Right lung (tissue), 5 donors: ENCODE results near the gene HELZ2. TPM values are rescaled to one million over a fixed set of nuclear protein-coding genes. Genes with fewer than 3 reads are reported as not detected.
"Not testable (repeated sequence)": the region's sequence is repeated elsewhere in the genome, so short reads cannot be mapped to it uniquely, and the experiment has no call there.

Experiments
- DNase-seq, 2 donors: peaks; one replicate each; pipeline ENCODE4 v3.0.0-alpha.2; 2013
- polyA plus RNA-seq, 5 donors: library from polyadenylated mRNA; unstranded; fragments of 120-200 nt; gene quantifications; one replicate each; pipeline versions ENCODE4 v1.2.1 to v1.2.3, GENCODE V29; 2013; ENCODE audit warnings: inconsistent platforms in 1 of 5, low replicate concordance in 1 of 5; ENCODE audit not compliant: insufficient read length in 5 of 5, insufficient read depth in 1 of 5

HELZ2 gene
- polyA plus RNA-seq, 5 donors, result 12.2 to 20.9 (median 14.4) TPM

DNA sequence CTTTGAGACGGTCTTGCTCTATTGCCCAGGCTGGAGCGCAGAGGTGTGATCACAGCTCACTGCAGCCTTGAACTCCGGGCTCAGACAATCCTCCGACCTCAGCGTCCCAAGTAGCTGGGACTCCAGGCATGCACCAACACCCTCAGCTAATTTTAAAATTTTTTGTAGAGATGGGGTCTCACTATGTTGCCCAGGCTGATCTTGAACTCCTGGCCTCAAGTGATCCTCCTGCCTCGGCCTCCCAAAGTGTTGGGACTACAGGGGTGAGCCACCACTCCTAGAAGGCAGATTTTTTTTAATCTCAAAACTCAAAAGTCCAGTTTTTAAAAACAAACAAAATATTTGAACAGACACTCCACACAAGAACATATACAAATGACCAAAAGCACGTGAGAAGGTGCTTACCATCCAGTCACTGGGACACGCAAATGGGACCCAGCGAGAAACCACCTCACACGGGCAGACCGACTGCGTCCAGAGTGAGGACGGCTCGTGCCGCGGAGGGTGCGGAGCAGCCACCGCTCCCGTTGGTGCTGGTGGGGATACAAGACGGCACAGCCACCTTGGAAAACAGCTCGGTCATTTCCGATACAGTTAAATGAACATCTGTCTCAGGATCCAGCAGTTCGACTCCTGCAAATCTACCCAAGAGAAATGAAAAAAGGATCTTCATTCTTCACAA, 8.5 kb upstream of the HELZ2 start:
- no peak for DNase-seq

DNA sequence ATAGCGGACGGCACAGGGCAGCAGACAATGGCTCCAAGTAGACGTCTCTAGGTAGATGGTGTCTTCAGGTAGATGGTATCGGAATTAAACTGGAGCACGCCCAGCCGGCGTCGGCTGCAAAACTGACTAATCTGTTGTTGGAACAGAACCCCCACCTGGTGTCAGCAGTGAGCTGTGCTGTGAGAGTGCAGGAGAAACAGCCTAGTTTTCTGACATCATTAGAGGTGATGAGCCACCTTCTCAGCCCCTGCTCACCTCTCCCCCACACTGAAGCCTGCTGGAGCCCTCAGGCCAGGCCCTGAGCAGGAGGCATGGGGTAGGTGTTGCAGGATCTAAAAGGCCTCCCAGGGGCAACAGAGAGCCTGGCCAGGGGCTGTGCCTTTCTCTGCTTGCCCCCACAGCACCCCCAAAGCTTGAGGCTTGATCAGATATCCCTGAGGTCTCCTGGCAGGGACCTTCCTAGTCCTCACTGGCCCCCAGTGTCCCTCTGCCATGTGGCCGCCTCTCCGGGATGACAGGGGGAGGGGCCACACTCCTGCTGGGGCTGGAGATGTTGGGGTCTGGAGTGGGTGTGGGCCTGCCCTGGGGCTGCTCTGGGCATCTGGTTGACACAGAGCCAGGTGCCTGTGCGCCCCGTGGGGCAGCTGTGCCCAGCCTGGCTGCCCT, 6.9 kb upstream of the HELZ2 start:
- no peak for DNase-seq

DNA sequence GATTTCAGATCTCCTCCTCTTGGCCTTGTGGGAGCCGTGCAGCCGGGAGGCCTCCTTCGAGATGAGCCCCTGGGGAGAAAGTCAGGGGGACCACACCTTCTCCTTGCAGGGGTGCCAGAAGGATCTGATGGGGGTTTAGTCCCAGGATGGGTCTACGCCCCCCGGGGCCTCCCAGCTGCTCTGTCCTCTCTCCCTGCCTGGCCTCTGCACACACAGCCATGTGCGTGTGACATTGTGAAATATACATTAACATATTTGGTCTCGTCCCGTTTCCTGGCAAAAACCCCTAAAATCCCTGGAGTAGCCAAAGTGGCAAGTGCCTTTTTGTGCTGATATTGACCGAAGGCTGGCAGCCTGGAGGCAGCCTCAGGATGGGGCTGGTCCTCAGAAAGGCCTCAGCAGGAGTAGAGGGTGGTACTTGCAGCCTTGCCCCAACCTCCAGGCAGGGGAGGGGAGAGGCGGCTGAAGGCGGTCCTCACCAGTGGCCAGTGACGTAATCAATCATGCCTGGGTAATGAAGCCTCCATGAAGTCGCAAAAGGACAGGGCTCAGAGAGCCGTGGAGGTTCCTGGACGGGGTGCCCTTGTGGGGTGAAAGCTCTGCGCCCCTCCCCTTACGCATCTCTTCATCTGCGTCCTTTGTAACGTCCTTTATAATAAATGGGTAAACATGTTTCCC, 5.1 kb upstream of the HELZ2 start:
- DNase-seq, result no peak

DNA sequence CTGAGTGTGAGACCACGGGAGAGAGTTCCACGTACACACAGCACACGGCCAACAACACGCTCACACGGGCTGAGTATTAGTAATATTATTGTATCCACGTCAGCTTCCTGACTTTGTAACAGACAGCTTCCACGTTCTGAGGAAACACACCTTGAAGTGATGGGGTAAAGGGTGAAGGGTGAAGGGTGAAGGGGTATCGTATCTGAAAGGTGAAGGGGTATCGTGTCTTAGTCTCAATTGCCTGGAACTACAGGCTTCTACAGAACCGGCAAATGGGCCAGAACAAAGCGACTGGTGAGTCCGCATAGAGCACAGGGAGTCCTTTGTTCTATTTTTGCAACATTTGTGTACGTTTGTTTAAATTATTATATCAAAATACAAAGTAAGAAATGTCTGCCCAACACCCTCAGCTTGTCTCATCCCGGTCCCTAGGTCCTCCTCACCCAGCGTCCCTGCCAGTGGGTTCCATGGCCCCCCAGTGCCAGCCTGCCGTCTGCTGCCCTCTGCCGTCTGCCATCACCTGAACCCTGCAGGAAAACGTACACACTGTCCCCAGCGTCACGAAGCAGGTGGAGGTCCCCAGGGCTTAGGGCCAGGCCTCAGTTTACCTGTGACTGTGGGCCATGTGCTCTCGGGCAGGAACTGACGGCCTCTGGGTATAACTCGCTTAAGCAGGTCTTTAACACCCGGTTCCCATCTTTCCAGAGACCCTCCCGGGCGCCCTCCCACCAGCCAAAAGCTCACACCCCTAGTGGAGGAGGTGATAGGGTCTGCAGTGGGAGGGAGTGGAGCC, 4.4 kb upstream of the HELZ2 start:
- DNase-seq, result no peak

DNA sequence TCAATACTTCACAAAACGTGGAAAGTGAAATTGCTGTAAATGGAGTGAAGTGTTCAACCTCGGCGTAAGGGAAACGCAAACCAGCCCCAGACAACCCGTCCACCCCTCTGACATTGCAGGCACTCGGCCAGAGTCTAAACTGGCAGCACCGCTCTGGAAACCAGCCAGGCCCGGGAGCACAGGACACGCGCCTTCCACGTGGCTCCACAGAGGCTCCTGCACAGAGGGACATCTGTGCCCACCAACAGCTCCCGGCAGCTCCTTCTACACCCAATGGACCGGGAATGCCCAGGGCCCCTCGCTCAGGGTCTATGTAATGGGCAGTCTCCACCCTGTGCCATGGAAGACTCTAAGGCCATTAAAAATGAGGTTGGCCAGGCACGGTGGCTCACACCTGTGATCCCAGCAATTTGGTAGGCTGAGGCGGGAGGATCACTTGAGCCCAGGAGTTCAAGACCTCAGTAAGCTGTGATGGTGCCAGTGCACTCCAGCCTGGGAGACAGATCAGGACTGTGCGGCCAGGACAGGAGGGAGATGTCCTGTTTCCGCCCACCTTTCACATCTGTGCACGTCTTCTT, 3.4 kb upstream of the HELZ2 start:
- no peak for DNase-seq

DNA sequence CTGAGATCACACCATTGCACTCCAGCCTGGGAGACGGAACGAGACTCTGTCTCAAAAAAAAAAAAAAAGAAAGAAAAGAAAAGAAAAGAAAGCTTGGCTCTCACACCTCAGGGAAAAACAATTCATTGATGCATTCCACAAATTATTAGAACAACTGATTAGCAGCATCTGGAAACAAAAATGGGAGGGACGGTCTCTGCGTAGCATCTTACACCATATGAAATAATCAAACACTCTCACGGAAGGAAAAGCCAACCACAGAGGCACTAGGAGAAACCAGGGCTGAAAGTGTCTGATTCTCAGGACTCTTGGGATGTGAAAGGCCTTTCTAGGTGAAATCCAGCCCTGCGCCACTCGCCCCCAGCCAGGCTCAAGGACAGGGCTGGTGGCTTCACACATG, 2.3 kb upstream of the HELZ2 start:
- DNase-seq, result no peak

DNA sequence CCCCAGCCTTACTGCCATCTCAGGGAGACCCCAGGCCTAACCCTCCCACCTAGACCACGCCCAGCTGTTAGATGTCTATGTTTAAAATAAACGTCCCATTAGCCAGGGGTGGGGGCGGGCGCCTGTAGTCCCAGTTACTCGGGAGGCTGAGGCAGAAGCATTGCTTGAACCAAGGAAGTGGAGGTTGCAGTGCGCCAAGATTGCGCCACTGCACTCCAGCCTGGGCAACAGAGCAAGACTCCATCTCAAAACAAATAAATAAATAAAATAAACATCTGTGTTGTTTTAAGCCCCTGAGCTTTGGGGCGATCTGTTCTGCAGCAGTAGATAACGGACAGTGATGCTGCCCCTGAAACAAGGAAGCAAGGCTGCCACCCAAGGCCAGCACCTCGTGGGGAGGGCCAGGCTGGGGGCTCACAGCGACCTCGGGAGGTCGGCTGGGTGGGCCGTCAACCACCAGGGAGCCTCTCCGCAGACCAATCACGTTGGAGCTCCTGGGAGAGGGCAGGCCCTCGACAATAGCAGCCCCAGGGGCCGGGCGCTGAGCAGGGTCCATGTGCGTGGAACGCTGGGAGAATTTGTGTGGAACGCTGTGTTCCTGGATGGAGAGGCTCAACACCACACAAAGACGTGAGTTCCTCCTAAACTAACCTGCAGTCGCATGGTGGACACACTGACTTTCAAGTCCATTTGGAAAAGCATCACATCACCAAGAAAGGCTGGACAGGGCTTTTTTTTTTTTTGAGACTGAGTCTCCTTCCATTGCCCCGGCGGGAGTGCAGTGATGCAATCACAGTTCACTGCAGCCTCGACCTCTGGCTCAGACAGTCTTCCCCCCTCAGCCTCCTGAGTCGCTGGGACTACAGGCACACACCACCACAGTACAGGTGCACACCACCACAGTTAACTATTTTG, 1.0 kb upstream of the HELZ2 start:
- DNase-seq, result no peak

DNA sequence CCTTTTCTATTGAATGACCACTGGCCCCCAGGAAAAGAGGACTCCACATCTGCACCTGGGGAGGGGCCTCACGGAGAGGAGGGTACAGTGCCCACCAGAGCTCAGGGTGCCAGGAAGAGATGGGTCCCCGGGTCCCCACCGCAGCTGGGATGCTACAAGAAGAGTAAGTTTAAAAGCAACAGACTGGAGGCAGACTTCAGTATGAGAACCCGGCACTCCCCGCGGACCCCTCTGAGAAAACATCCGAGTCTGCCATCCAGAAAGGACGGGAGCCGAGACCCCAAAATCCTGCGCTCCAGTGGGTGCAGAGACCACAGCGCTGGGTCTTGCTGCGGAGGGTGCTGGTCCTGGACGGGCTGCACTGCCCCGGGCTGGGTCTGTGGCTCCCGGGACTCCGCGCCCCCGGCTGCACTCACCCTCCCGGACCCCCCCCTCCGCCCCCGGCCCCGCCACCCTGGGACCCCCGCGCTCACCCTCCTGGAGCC, 350 bp downstream of the HELZ2 start:
- DNase-seq, result no peak

DNA sequence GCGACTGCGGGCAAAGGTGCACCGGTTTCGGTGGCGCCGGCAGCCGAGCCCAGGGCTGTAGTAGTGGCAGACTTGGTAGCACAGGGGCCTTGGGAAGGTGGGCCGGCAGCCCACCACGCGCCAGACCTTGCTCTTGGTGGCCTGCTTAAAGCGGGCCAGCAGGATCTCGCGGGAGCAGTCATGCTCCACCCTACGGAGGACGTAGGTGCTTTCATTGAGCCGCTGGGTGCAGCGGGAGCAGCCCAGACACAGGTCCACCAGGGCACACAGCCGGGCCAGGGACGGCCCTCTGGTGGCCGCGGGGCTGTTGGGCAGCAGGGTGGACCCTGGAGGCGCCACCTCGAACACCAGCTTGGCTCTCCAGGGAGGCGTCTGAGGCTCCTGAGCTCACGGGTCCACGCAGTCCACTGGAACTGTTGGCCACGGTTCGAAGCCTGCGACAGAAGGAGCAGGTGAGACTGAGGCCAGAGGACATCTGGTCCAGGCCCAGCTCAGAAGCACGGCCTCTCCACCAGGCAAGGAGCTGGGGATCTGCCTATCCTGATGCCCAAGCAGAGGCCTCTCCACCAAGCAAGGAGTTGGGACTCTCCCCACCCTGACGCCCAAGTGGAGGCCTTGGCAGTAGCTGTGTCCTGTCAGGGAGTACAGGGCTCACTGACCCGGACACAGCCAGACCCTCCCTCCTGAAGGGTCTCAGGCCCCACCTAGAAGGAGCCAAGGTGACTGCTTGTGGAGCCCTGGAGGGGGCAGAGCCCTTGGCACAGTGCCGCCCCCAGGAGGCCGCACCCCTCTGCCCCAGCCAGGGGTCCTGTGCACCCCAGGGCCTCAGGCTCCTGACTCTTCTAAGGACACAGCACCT, 1.0 kb downstream of the HELZ2 start:
- DNase-seq, result no peak

DNA sequence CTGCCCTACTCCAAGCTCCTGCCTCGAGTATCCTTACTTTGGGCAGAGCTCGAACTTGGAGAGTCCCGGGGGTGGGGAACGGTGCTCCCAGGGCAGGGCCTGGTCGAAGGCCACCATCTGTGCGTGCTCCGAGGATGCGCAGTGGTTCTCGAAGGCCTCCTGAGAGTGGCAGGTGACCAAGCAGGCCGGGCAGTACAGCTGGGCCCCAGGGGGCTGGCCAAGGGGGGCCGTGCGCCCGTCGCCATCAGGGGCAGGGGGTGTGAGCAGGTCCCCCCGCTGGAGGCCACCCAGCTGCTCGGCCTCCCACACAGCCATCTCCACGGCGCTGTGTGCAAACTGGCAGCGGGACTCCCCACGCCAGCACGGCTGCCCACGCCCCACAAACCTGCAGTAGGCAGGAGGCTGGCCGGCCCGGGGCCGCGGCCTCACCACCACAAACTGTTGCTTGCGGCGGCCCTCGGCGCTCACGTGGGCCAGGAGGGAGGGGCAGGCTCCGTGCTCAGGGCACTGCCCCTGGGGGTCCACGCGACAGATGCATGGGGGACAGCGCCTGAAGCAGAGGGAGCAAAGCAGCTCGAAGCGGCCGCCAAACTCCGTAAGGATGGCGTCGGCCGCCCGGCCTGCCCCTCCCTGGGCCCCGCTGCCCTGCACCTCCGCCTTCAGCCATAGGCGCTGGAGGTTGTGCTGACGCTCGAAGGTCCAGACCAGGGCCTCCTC, 1.8 kb downstream of the HELZ2 start:
- DNase-seq, result no peak

DNA sequence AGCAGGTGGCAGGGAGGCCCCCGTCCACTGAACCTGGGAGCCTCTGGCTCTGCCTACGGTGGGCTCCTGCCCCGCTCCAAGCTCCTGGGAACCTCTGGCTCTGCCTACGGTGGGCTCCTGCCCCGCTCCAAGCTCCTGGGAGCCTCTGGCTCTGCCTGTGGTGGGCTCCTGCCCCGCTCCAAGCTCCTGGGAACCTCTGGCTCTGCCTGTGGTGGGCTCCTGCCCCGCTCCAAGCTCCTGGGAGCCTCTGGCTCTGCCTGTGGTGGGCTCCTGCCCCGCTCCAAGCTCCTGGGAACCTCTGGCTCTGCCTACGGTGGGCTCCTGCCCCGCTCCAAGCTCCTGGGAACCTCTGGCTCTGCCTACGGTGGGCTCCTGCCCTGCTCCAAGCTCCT, 3.0 kb downstream of the HELZ2 start:
- not testable (repeated sequence) for DNase-seq

DNA sequence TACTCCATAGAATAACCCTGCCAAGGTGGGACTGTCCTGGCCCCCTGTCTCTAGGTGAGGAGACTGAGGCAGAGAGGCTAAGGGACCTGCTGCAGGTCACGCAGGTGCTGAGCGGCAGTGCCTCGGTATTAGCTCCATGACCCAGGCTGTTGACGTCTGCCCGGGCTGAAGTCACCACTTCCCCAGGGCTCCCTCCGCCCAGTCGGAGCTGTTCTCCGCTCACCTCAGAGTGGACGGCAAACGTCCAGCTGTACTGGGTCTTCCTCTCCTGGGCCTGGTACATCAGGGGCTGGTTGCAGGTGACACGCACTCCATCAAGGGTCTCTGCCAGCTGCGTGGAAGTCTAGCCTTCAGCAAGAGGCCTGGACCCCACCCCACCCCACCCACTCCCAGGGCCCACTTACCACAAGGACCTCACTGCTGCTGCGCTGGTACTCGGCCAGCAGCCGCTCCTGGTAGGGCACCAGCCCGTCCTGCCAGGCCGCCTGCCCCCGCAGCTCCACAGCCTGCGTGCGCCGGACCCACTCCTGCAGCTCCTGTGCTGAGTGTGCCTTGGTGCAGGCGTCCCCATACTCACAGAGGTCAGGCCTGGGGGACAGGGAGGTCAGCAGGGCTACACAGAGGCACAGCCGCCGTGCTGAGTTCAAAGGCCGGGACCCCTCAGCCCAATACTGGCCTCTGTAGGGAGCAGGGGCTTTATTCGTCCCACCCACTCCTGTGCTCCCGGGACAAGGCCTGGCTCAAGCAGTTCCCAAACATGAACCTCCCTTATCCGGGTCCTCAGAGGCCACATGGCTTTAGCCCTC, 3.6 kb downstream of the HELZ2 start:
- DNase-seq, result no peak

DNA sequence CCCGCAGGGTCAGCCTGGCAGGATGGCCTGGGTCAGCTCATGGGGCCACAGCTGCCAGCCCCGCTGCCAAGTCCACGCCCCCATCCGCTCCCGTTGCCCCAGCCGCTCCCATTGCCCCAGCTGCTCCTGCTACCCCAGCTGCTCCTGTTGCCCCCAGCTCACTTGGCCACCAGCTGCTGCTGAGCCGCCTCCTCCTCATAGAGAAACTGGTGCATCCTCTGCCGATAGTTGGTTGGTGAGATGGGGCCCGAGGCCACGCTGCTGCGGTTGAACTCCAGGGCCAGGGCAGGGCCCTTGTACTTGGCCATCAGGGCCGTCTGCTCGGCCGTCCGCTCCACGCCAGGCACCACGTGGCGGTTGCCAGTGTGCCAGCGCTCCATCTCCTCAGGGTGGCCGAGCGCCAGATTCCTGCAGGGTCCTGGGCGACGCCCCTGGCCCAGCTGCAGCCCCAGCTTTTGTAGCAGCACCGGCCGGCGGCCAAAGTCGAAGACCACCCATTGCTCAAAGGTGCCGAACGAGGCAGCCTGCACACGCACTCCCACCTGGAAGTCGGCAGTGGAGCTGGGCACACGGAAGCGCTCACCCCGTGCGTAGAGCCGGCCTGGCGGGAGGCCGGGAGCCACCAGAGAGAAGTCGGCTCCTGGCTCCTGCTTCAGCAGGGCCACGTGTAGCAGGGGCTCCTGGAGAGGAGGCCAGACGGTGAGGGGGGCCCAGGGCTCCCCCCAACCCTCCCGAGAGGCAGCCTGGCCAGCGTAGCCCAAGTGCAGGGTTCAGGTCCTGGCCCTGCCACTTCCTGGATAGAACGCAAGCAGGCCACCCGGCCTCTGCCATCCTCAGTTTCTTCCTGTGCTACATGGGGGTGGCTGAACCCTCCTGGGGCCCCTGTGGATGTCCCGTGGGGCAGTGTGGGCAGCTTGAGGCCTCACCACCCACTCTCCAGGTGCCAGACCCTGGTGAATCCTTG, 4.8 kb downstream of the HELZ2 start:
- no peak for DNase-seq

DNA sequence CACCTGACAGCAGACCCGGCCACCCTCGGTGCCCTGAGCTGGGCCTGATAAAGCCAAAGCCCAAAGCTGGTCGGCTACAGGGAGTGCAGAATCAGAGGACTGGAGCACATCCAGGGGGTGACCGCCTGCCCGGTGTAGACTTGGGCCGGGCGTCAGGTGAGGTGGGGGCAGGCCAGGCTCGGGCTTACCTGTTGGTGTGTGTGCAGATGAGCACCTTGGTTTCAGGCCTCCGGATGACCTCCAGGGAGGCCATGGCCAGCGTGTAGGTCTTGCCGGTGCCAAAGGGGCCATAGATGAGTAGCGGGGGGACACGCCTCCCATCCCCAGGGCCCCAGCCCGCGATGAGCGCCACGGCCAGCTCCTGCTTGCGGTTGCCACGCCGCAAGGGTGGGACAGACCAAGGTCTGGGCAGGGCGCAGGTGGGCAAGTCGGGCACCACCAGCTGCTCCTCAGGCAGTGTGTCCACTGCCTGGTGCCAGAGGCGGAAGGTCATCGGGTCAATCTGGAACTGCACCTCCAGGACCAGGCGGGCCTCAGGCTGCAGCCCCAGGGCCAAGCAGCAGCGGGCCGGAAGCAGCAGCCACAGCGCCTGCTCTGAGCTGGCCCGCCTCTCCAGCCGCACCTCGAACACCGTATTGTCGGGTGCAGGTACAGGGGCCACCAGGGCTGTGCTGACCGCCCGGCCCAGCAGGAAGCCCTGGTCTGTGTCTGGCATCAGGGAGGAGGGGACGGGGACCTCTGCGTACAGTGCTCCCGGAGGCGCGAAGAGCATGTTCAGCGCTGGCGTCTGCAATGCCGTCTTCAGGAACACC, 5.7 kb downstream of the HELZ2 start:
- no peak for DNase-seq

DNA sequence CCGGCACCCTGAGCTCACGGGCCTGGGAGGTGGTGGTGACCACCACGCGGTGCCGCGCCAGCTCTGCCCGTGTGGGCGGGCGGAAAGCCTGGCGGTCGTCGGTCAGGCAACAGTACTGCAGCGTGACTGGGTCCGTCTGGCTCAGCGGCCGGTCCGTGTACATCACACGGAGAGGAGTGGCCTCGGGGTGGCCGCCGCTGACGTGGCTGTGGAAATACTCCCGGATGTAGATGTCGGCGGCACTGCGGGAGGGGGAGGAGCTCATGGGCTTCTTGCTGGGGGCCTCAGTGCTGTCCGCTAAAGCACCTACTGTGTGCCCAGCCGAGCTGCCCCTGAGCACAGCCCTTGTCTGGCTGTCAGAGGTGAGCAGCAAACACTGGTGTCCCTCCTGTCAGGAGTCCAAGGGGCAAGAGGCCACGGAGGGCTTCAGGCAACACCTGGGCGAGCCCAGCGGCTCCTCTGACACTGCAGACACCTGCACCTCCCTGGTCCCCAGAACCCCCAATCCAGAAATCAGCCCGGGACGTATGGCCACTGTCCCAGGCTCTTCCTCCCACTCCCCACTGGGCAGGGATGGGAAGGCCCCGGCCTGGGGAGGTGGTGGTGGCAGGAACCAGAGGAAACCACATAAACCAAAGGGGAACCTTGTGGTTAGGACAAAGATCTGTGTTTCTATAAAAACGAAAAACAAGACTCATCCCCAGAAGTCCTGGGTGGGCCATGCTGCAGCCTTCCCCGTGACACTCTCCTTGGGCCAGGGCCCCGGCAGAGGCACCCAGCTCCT, 6.5 kb downstream of the HELZ2 start:
- DNase-seq, result no peak

DNA sequence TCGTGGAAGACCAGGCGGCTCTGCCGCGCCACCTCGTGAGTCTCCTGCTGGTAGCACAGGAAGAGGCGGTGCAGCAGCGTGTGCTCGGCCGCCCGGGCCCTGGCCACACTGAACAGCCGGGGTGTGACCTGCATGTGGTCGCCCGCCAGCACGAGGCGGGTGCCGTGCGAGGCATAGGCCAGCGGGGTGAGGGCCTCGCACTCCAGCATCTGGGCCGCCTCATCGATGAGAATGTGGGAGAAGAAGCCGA, 7.0 kb downstream of the HELZ2 start:
- no peak for DNase-seq
